Measurements from ENCODE around the gene AFF2.

GRCh38 chrX:148513661-148514060 lies 13.2 kb downstream of the AFF2 start:
- no peak for TF ChIP-seq EZH2 (IDR thresholded peaks at IDR 0.05)
- TF ChIP-seq POLR2AphosphoS5 (IDR thresholded peaks at IDR 0.05; ENCODE audit: low read depth, low read length): no peak
- TF ChIP-seq JUND (IDR thresholded peaks at IDR 0.05): no peak
- no peak for TF ChIP-seq CEBPB (IDR thresholded peaks at IDR 0.05; ENCODE audit: low read depth)
- no peak for TF ChIP-seq RAD21 (IDR thresholded peaks at IDR 0.05; ENCODE audit: low read depth)
- no peak for TF ChIP-seq YY1 (IDR thresholded peaks at IDR 0.05; ENCODE audit: extremely low read depth, insufficient replicate concordance, low read depth, low read length)
- TF ChIP-seq MAX (IDR thresholded peaks at IDR 0.05): no peak
- no peak for TF ChIP-seq CTCF (IDR thresholded peaks at IDR 0.05 in 2 of 3, conservative IDR thresholded peaks at IDR 0.05 in 1 of 3; ENCODE audit: borderline replicate concordance in 1 of 3, insufficient read depth in 1 of 3, low read depth in 2 of 3, low read length in 2 of 3)
- TF ChIP-seq CBX3 (IDR thresholded peaks at IDR 0.05; ENCODE audit: low read depth): no peak
- TF ChIP-seq SIN3A (IDR thresholded peaks at IDR 0.05; ENCODE audit: low read depth): no peak
- no peak for TF ChIP-seq EZH2phosphoT487 (IDR thresholded peaks at IDR 0.05; ENCODE audit: borderline replicate concordance)
- TF ChIP-seq ATF3 (IDR thresholded peaks at IDR 0.05): no peak
- TF ChIP-seq POLR2A (IDR thresholded peaks at IDR 0.05; ENCODE audit: borderline replicate concordance, extremely low read depth, insufficient read depth, insufficient read length): no peak
- no peak for TF ChIP-seq ZNF274 (IDR thresholded peaks at IDR 0.05; ENCODE audit: low read depth, low read length)

Data from HCT116 (cell line).